Adrenal gland (tissue), 12 donors: ENCODE results near the gene DTD1. TPM values are rescaled to one million over a fixed set of nuclear protein-coding genes. Genes with fewer than 3 reads are reported as not detected.
"Not testable (repeated sequence)": the region's sequence is repeated elsewhere in the genome, so short reads cannot be mapped to it uniquely, and the experiment has no call there.

ENCODE experiments used
- DNase-seq, 7 donors: peaks; one replicate each; pipeline ENCODE4 v3.0.0-alpha.2; 2019 to 2020
- H3K27ac ChIP-seq, 5 donors: fragments of 200-600 bp; sonication (generic) in 4 of 5; 1 replicate in 3 of 5; 2 replicates in 2 of 5; pipeline versions ENCODE4 v1.5.1 to v1.8.0; 2016 to 2020; ENCODE audit warnings: mild to moderate bottlenecking in 1 of 5
- H3K27me3 ChIP-seq: fragments of 200-600 bp; 2 replicates; pipeline ENCODE4 v1.8.0; 2021
- H3K36me3 ChIP-seq, 2 donors: fragments of 200-600 bp; replicated peaks in 1 of 2; 1 replicate in 1 of 2; 2 replicates in 1 of 2; pipeline versions ENCODE4 v1.5.1 to v1.8.0; 2018 to 2022
- H3K4me1 ChIP-seq, 2 donors: fragments of 200-600 bp; replicated peaks in 1 of 2; 1 replicate in 1 of 2; 2 replicates in 1 of 2; pipeline versions ENCODE4 v1.5.1 to v1.8.0; 2018 to 2021
- H3K4me3 ChIP-seq, 4 donors: fragments of 200-600 bp; sonication (generic) in 3 of 4; one replicate each; pipeline ENCODE4 v1.5.1; 2016 to 2018
- H3K9me3 ChIP-seq, 3 donors: fragments of 200-600 bp; sonication (generic) in 1 of 3; replicated peaks in 1 of 3; 1 replicate in 2 of 3; 2 replicates in 1 of 3; pipeline versions ENCODE4 v1.5.1 to v1.8.0; 2016 to 2021
- CTCF ChIP-seq, 6 experiments: fragments of 450-650 bp in 4 of 6; fragments of 200-600 bp in 2 of 6; sonication (generic) in 1 of 6; IDR thresholded peaks; 1 replicate in 5 of 6; 2 replicates in 1 of 6; pipeline versions ENCODE4 v1.5.1 to v1.8.0; 2016 to 2021; ENCODE audit warnings: antibody characterized with exemption in 6 of 6, mild to moderate bottlenecking in 2 of 6, moderate library complexity in 1 of 6
- POLR2A ChIP-seq, 2 donors: fragments of 450-650 bp; IDR thresholded peaks; one replicate each; pipeline ENCODE4 v1.6.1; 2017; ENCODE audit warnings: antibody characterized with exemption in 2 of 2, mild to moderate bottlenecking in 2 of 2, moderate library complexity in 1 of 2
- WGBS, 4 donors: extraction: QIAGEN DNeasy Blood & Tissue Kit in 2 of 4; methylation state at CpG; one replicate each; pipeline versions ENCODE4 v1.1.5 to v1.1.7; 2013 to 2017; 5-methylcytosine and 5-hydroxymethylcytosine counted together
- intact Hi-C, 2 donors: fragments of 100-400 bp; cut with DNase I; formaldehyde crosslinking; loops; one replicate each; pipeline versions ENCODE4 v1.14.1 to v1.15.0; 2022 to 2023
- polyA plus RNA-seq, 3 donors: library from polyadenylated mRNA; stranded (reverse); fragments of 200-250 nt in 2 of 3; fragments of 350-450 nt in 1 of 3; fragmentation: Illumina TruSeq in 1 of 3; extraction: RNeasy Lipid Tissue Mini Kit (QIAGEN cat#74804) in 1 of 3; gene quantifications; one replicate each; pipeline ENCODE4 v1.2.3, GENCODE V29; 2013 to 2014
- total RNA-seq, 9 donors: library from RNA; depleted of rRNA in 4 of 9; stranded (reverse); fragments of >200 nt in 4 of 9; fragments of 120-200 nt in 1 of 9; fragmentation: NEBNext Ultra II Directional in 1 of 9; extraction: Animal tissue kit (Norgen Biotek cat#: 25700) in 1 of 9; gene quantifications; one replicate each; pipeline versions ENCODE4 v1.1.0 to v1.2.4, GENCODE V29; 2013 to 2023
- donor health status: healthy with polysubstance abuse.
- donor health status: Bipolar disorder and iron deficiency.
- donor health status: DM: yes; HTN: yes; CAD: no.
- donor health status: DM: no; HTN: no; CAD: no.
- donor health status: DM: no; HTN: no; CAD: no.
- donor health status: DM: yes; HTN: yes; CAD: no.

The DTD1 gene
- total and polyA plus RNA-seq, 12 donors, result 9.5 to 38.9 (median 32.9) TPM

GRCh38 chr20:18754653-18755045, 166.8 kb downstream of the DTD1 start:
- no peaks in the 10 kb centered on the region for H3K9me3 ChIP-seq
- no peak for TF ChIP-seq POLR2A (IDR thresholded peaks at IDR 0.05)
- TF ChIP-seq CTCF (IDR thresholded peaks at IDR 0.05), result no peak
- no peak overlapping the region for H3K4me3 ChIP-seq
- H3K27me3 ChIP-seq, result no peaks in the 10 kb centered on the region
- H3K36me3 ChIP-seq, result no peaks in the 10 kb centered on the region
- no peak overlapping the region for H3K27ac ChIP-seq
- 92 to 93% (median 92%) methylated on average over 3 of the region's 3 CpGs for WGBS, 4 donors
- H3K4me1 ChIP-seq, result peaks cover 9 to 16% of the 10 kb centered on the region in 2 donors
- DNase-seq, result no peak
- intact Hi-C loops, result no loop called here

- 94 to 97% (median 97%) methylated on average over 14 to 19 of the region's 19 CpGs for WGBS, 4 donors
- DNase-seq, H3K4me1 ChIP-seq, intact Hi-C loops, H3K9me3 ChIP-seq, H3K27ac ChIP-seq, H3K36me3 ChIP-seq, H3K27me3 ChIP-seq, H3K4me3 ChIP-seq: not testable (repeated sequence)
Observed at GRCh38 chr20:18760852-18761251, 173.0 kb downstream of the DTD1 start.

DNA sequence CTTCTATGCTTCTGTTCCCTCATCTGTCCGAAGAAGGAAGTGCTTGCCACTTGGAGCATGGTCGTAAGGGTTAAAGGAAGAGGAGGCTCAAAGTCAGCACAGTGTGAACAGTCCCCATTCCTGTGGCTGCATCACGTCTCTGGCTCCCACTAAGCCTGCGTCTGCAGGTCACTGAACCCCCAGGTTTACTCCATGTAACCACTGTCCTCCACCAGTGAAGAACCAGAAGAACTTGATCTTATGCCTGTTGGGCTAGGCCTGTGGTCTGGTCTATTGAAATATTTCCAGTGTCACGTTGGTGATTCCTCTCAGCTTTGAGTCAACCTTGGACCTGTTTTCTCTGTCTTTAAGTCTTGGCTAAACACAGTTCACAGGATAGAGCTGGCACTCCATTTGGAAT, 179.8 kb downstream of the DTD1 start:
- no peaks in the 10 kb centered on the region for H3K9me3 ChIP-seq
- H3K4me1 ChIP-seq, result no peaks in the 10 kb centered on the region
- no peak overlapping the region for H3K27ac ChIP-seq
- 61 to 80% (median 67%) methylated on average over 5 of the region's 5 CpGs for WGBS, 4 donors
- intact Hi-C loops, result no loop called here
- no peak overlapping the region for H3K4me3 ChIP-seq
- no peak for TF ChIP-seq POLR2A (IDR thresholded peaks at IDR 0.05)
- no peak for TF ChIP-seq CTCF (IDR thresholded peaks at IDR 0.05)
- no peaks in the 10 kb centered on the region for H3K36me3 ChIP-seq
- H3K27me3 ChIP-seq, result no peaks in the 10 kb centered on the region
- no peak for DNase-seq

DNA sequence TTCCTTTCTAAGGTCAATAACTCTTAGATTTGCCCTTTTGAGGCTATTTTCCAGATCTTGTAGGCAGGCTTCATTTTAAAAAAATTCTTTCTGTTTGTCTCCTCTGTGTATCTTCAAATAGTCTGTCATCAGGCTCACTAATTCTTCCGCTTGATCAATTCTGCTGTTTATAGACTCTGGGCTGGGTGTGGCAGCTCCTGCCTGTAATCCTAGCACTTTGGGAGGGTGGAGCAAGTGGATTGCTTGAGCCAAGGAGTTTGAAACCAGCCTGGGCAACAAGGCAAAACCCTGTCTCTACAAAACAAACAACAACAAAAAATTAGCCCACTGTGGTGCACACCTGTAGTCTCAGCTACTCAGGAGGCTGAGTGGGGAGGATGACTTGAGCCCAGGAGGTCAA, 185.7 kb downstream of the DTD1 start:
- no peaks in the 10 kb centered on the region for H3K36me3 ChIP-seq
- TF ChIP-seq POLR2A (IDR thresholded peaks at IDR 0.05) (no peak), CTCF (IDR thresholded peaks at IDR 0.05) (no peak)
- intact Hi-C loops, result no loop called here
- DNase-seq, result no peak
- no peaks in the 10 kb centered on the region for H3K27me3 ChIP-seq
- H3K9me3 ChIP-seq, result no peaks in the 10 kb centered on the region
- H3K4me3 ChIP-seq, result no peak overlapping the region
- no peaks in the 10 kb centered on the region for H3K4me1 ChIP-seq
- WGBS, 4 donors, result 93 to 100% (median 97%) methylated on average over 1 of the region's 1 CpG
- no peak overlapping the region for H3K27ac ChIP-seq

DNA sequence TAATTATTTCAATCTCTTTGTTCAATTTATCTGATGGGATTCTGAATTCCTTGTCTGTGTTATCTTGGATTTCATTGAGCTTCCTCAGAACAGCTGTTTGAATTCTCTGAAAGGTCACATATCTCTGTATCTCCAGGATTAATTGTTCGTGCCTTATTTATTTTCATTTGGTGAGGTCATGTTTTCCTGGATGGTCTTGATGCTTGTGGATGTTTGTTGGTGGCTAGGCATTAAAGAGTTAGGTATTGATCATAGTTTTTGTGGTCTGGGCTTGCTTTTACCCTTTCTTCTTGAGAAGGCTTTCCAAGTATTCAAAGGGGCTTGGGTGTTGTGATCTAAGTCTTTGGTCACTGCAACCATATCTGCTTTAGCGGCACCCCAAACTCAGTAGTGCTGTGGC, 186.4 kb downstream of the DTD1 start:
- H3K4me1 ChIP-seq, result no peaks in the 10 kb centered on the region
- no peak overlapping the region for H3K27ac ChIP-seq
- no peaks in the 10 kb centered on the region for H3K27me3 ChIP-seq
- H3K36me3 ChIP-seq, result no peaks in the 10 kb centered on the region
- DNase-seq, result no peak
- H3K4me3 ChIP-seq, result no peak overlapping the region
- TF ChIP-seq CTCF (IDR thresholded peaks at IDR 0.05) (no peak), POLR2A (IDR thresholded peaks at IDR 0.05) (no peak)
- intact Hi-C loops, result no loop called here
- no peaks in the 10 kb centered on the region for H3K9me3 ChIP-seq
- WGBS, 4 donors, result 53 to 69% (median 63%) methylated on average over 2 of the region's 2 CpGs
